SH-SY5Y (cell line): ENCODE results near the gene GPSM1.

Source experiments
- GATA2 ChIP-seq: IDR thresholded peaks from 2 replicates; pipeline ENCODE4 v1.6.1; 2011; ENCODE audit warnings: mild to moderate bottlenecking, low read depth, low read length
- GATA3 ChIP-seq: IDR thresholded peaks from 2 replicates; pipeline ENCODE4 v1.6.1; 2011; ENCODE audit warnings: low read depth, mild to moderate bottlenecking, low read length, moderate library complexity

Gene GPSM1

DNA sequence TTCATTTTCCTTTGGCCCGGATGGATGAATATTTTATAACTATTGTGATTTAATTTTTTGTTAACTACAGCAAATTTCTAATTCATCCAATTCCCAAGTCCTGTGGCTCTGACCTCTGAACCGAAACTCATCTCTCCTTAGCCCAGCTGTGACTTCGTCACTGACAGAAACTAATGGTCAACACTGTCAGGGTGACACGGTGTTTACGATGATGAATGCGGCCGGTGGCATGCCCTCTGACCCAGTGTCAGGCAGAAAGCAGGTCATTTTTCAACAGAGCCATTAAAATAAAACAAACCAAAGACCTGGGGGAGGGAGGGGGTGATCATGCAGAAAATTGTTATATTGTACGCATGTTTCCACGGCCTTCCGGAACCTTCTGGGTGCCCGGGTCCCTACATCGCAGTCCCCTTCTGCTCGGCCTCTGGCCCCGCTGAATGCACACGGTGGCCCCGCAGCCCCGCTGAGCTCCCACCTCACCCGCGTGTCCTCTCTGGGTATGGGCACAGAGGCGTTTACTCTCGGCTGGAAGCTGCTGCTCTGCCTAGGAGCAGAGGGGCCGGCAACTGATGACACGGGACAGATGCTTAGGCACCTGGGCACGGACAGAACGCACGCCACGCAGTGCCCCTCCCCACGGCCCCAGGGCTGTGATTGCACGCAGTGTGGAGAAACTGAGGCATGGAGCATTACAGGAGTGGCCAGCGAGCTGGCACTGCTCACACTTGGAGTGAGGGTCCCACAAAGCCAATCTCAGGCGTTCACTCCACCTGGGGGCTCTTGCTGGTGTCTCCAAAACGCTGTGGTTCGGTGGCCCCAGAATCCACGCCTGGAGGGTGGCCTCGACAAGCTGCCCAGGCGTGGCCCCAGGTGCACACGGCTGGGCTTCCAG is 31.6 kb upstream of the GPSM1 start:
- TF ChIP-seq GATA3 (no peak), GATA2 (no peak)

DNA sequence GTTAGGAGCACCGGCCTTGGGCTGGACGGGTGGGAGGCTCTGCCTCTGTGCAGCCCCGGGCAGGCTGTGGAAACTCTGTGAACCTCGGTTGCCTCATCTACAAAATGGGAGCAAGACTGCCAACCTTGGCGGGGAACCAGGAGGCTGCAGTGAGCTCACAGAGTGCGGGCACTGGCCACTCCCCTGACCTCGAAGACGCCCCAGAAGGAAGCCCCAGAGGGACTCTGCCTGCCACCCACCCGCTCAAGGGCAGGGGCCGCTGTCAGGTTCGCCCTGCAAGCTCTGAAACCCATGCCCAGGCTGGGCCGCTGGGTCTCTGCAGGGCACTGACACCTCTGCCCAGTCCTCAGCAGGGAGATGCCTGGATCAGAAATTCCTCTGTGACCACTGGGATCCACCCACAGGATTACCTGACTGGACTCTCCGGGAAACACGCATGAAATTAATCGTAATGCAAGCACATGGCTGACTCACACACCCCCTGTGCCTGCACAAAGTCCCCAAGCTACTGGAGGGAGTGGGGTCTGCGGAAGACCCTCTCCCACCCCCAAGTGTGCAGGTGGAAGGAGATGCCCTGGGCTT is 30.8 kb upstream of the GPSM1 start:
- no peak for TF ChIP-seq GATA3
- TF ChIP-seq GATA2: no peak

DNA sequence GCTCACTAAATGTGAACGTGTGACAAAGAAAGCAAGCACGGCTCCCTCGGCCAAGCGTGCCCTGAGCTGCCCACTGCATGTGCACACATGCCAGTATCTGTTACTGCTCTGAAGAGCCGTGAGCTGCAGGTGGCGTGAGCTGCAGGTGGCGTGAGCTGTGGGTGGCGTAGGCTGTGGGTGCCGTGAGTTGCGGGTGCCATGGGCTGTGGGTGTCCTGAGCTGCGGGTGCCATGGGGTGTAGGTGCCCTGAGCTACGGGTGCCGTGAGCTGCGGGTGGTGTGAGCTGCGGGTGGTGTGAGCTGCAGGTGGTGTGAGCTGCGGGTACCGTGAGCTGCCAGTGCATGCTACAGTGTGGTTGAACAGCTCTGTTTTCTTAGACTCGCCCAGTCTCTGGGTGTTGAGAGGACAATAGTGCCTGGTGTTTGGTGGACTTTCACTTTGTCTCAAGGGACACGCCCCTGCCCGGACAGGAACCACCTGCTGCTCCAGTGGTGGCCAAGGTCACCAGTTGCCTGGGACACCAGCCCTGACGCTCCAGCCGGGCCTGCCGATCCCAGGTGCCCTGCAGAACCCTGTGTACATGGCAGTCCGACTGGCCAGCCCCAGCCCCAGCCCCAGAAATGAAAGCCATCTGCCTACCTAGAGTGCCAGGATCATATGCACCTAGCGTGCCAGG is 30.2 kb upstream of the GPSM1 start:
- TF ChIP-seq GATA3 (no peak), GATA2 (no peak)

DNA sequence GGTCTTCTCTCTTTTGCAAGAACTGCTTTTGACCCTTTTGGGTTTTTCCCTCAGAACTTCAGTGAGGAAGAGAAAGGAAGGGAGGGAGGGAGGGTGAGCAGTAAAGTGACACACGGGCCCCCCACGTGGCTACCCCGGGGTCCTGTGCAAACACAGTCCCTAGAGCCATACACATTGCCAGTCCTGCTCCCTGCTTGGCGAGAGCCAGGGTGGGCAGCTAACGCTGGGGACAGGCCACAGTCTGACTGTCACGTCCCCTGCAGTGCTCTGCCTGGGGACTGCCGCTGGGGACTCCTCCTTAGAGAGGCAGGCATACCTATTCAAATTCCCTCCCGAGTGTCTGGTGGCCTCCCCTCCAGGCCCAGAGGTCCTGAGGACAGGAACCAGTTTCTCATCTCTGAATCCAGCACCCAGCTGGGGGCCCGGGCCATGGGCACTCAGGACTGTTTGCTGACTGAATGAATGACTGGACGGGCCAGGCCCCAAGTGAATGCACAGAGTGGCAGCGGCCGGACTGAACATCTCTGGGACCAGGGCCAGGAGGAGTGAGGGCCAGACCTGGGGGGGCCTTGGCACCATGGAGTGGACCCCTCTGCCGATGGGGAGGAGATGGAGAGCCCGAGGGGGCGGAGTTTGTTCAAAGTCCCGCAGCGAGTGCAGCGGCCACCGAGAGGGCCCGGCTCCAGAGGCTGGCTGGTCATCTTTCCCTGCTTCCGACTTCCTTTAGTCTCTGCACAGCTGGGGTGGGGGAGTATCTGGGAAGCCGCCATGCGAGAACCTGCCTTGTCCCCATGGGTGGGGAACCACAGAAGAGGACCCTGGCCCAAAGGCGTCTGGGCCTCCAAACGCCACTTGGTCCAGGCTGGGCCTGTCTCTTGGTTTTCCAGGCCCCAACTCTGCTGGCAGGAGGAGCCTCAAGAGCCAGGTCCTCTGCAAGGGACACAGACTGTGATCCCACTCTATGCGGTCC is 29.3 kb upstream of the GPSM1 start:
- TF ChIP-seq GATA3 (no peak), GATA2 (no peak)

DNA sequence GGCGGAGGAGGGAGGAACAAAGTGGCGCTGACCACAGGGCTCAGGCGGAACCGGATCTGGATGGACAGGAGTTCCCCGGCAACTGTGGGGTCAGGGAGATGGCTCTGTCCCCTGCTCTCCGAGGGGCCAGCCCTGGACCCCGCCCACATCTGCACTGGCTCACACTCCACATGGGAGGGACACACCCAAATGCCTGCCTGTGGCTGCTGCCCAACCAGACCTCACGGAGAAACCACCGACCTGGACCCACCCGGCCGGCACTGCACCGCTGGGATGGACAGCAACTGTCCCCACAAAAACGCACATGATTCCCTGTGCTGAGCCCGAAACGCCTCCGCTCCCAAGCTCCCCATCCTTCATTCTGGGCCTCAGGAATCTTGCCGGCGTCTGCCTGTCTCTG is 28.2 kb upstream of the GPSM1 start:
- TF ChIP-seq GATA3 (no peak), GATA2 (no peak)

DNA sequence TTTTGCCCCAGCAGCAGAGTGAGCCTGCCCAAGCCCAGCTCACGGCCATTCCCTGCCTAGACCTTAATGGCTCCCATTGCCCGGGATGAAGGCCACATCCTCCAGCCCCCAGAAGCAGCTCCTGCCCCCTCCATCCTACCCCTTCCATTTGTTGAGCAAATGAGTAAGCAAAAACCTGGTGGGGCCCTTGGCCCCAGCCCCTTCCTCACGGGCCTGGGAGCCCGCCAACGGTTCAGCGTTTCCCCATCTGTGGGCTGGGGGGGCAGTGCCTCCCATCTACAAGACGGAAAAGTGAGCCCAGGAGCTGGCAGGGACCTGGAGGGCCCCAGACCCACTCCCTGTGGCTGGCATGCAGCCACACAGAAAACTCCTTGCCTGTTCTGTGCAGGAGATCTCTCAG is 27.8 kb upstream of the GPSM1 start:
- no peak for TF ChIP-seq GATA3
- no peak for TF ChIP-seq GATA2

DNA sequence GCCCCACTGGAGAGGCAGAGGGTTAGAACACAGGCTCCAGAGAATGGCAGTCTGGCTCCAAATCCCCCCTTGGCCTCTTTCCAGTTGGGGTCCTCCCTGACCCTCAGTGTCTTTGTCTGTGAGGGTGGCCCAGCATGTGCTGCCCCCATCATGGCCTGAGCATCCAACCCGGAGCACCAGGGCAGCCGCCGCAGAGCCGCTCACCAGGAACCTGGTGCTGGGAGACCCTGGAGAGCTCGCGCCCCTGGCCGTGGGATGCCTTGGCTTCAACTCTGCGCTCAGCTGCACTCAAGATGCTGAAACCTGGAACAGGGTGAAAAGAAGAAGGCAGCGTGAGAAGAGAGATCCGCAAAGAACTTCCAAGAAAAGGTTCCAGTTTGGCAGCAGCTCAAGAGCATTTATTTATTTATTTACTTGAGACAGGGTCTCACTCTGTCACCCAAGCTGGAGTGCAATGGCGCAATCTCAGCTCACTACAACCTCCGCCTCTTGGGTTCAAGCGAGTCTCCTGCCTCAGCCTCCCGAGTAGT is 27.3 kb upstream of the GPSM1 start:
- TF ChIP-seq GATA2 (no peak), GATA3 (no peak)

DNA sequence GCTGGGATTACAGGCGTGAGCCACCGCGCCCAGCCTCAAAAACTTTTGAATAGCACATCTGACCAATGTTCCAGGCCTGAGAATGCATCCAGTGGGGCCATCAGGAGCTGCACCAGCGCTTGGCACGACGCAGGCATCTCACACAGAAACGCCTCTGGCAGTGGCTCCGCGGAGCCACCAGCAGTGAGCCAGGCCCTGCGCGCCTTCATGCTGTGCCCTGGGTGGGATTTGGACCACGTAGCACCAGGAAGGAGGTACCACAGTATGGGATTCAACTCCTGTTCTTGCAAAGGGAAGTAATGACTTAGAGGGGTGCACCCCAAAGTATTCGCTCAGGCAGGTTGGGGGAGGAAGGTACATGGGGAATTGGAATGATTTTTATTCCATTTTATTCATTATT is 26.5 kb upstream of the GPSM1 start:
- no peak for TF ChIP-seq GATA2
- no peak for TF ChIP-seq GATA3

DNA sequence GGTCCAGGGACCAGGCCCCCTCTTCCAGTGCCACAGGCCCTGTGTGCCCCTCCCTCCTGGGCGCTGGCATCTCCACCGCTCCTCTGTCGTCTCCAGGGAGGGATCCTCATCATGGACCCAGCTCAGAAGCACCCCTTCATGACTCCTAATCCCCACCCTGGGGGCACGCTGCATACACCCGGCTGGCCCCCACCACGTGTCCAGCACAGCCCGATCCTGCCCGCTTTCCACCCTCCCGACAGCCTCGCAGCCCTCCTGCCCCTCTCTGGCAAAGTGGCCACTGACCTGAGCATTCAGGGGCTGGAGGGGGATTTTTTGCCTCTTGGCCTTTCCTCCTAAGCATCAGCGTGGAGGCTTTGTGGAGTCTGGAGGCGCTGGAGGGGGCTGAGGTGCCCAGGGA is 24.8 kb upstream of the GPSM1 start:
- no peak for TF ChIP-seq GATA3
- no peak for TF ChIP-seq GATA2

DNA sequence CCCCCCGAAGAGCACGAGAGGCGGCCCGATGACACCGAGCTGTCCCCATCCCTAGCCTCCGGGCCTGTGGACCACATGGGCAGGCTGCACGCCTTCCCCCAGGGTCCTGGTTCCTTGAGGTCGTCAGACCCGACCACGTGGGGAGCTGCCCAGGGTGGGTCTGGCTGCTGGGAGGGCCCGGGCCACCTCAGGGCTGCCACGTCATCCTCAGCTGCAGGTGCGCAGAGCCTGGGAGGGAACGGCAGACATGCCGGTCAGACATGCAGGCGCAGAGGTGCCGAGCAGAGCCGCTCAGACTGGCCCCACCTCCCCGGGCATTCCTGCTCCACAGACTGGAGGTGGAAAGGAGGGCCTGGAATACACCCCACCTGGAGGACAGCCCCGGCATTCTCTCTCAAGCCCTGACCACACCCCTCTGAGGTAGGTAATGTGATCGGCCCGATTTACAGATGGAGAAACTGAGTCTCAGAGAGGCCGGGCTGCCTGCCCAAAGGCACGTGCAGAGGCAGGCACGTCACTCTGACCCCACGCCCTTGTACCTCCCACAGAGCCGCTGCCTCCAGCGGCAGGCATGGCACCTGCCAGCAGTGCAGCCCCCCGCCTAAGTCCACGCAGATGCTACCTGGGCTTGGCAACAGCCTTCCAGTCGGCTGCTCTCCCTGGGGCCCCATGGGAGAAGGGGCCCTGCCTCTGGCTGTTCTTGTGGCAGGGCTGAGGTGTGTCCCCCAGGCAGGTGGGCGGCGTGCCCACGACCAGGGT is 24.1 kb upstream of the GPSM1 start:
- TF ChIP-seq GATA2: no peak
- no peak for TF ChIP-seq GATA3

DNA sequence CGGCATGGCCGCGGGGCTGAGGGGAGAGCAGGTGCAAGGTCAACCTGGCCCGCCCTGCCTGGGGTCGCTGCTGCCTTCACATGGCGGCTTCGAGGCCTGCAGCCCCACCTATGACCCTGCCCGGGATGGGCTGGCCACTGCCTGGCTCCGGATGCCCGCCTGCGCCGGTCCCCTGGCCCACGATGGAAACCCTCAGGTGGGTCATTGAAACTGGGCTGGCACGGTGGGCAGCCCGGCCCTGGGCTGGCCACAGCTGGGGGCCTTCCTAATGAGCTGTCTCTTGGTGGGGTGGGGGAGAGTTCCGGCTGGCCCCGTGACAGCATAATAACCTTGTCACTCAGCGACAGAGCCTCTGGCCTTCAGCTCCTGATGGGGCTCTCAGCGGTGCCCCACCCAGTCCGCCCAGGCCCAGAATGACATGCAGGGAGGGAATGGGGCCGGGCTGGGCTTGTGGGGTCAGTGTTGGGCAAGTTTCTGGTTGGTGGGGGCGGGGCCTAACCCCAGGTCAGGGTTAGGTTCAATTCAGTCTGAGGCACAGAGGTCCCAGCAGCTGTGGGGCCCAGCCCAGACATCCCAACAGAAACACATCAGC is 23.4 kb upstream of the GPSM1 start, which contains the start of gene CCDC187:
Gene CCDC187, minus strand, starts transcription at position 270 of the 592 bp plus-strand sequence. Its CDS starts 264 bp downstream, at position 6.
- TF ChIP-seq GATA2 (no peak), GATA3 (no peak)

DNA sequence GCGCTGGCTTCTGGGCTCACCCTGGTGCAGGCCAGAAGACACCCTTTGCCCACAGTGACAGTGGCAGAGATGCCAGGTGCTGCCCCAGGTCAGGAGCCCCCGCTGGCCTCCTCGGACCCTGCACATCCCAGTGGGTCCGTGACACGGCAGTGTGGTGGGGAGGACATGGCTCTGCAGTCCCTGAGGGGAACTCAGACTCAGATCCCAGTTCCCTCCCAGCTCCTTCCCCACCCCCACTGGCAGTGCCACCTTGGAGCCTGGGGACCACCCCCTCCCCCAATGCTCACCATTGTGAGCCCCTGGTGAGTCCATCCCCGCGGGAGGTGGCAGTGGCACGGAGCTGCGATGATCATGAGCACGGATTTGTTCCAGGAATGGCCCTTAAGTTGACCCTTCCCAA is 22.9 kb upstream of the GPSM1 start:
- TF ChIP-seq GATA3 (no peak), GATA2 (no peak)

DNA sequence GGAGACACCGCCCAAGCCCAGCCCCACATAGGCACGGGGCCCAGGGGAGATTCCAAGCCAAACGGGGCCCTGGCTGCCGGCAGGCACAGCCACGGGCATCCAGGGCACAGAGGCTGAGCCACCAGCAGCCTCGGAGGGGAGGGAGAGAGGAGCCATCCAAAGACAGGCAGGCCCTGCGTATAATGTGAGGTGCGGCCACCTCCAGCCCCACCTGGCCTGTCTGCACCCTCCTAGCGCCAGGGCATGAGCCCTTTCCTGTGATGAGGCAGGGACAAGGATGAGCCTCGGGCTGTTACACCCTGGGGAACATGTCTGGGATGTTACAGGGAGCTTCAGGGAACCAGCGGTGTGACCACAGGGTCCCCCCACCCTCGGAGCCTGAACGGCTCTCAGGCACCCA is 22.4 kb upstream of the GPSM1 start:
- no peak for TF ChIP-seq GATA3
- TF ChIP-seq GATA2: no peak
